Hematopoietic multipotent progenitor cell treated with erythropoietin and hydrocortisone succinate and interleukin-3 and kit ligand, for 15 days (in vitro differentiated cells): ENCODE measurements around the gene ABCB8.

ENCODE experiments used
- DNase-seq: peaks from one replicate; pipeline ENCODE4 v3.0.0-alpha.2; 2015; ENCODE audit warnings: low spot score

Gene ABCB8

DNA sequence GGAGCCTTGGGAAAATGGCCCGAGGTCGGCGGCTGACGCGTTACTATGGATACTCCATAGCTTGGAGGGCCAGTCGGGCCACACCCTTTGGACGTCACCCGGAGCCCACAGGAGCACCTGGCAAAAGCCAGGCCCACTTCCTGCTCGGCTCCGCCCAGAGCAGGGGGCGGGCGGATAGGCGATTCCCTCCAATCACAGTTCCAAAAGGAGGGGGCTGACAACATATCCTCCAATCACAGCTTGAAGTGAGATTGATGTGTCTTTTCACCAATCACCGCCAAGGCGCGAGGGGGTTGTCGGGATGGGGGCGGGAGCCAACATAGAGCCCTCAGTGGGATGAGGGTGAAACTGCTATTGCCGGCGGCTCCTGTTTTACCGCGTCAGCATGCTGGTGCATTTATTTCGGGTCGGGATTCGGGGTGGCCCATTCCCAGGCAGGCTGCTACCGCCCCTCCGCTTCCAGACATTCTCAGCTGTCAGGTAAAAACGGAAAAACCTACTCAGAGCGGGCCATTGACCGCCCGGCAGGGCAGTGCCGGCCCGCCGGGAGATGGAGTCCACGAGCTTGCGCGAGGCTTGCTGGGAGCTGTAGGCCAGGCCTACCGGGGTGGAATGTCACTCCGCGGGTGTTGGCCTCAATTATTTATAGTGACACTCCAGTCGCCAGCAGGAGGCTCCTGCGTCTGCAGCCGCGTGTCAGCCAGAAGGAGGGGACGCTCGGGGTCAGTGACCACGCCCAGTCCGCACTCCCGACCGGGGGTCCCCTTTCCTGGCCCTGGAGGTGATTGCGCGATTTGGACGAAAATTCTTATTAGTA lies at the start of gene ABCB8:
Gene ABCB8 (plus strand): TSS at position 320 of the 817 bp plus-strand sequence. CDS start 66 bp downstream, at position 386.
- DNase-seq, result peak; percentile 99

DNA sequence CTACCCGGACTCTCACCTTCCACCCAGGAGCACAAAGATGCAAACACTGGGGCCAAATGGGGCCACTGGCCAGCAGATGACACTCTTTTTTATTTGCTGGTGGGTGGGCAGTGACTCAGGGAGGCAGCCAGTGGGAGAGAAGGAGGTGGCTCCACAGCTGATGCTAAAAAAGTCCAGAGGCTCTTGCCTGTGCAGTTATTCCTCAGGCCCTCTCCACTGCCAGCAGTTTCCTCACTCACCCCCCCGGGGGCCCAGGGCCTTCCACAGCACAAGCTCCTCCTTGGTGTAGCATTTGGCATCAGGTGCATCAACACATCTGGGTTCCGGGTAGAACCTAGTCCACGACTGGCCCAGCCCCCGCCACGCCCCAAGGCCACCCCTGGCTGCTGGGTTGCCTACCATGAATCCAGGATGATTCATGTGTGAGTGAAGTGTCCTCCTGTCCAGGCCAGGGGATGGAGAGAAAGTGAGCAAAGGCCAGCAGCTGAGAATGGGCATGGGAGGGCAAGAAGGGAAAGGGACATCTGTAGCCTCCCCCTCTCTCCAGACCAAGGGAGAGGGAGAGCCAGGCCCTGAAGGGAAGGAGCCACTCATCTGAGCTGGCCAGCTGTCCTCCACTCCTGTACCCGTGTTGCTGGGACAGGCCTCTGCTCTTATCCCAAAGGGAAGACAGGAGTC lies 48.4 kb upstream of the ABCB8 start:
- DNase-seq, result no peak

DNA sequence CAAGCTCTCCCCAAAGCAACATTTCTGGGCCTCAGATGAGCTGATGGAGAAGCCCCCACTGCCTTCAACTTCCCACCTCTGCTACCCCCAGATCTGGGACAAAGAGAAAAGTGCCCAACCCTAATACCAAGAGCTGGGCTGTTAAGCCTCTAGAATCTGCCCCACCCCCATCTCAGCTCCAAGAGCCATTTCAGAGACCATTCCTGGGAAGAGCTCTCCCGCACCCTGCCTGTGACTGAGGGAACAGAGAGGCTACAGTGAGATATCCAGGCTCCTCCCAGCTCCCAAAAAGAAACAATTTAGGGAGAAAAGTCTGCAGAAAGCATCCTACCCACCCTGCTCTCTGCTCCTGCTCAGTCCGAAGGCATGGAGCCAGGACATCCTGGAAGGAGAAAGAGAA lies 47.6 kb upstream of the ABCB8 start:
- no peak for DNase-seq

DNA sequence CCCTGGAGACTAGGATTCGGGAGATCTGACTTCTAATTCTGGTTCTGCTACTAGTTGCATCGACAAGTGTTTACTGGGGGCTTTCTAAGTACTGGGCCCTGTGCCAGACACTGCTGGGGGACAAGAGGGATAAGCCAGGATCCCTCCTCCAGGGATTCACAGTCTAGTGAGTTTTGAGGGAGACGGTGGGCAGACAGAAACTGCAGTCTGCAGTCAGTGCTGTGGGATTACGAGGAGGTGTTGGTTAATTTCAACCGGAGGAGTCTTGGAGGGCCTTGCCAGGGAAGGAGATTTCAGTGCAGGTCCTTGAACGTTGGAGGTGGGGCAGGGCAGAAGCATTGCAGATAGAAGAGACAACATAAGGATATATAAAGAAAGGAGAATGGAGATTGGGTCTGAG lies 46.6 kb upstream of the ABCB8 start:
- no peak for DNase-seq

DNA sequence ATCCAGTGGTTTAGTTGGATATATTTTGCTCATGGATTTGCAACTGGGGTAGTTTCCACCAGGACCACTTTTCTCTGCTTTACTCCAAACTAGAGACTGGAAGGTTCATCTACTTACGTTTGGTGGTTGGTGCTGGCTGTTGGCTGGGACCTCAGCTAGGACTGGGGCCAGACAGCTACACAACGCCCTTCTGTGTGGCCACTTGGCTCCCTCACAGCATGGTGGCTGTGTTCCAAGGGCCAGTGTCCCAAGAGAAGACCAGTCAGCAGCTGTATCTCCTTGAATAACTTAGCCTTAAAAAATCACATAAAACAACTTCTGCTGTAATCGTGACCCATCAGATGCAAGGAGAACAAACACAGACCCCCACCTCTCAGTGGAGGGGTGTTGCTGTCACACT lies 45.9 kb upstream of the ABCB8 start:
- DNase-seq, result no peak

DNA sequence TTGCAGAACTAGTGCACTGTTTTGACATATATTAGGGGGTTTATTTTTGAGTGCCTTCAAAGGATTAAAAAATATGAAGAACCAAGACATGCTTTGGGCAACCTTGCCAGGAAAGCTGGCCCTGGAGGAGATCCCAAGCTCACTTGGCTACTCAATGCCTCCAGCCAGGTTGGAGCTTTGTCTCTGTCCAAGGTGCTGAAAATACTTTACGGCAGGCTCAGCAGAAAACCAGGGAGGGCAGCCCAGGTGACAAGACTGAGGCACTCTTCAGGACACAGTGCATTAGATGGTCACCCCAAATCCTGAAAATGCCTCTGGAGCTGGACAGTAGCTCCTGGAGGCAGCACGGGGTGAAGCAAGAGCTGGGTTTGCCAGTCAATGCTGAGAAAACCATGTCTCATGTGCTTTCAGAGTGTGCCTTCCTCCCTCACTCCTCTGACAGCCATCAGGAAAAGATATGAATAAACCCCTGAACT lies 44.3 kb upstream of the ABCB8 start:
- peak; percentile 52 for DNase-seq

DNA sequence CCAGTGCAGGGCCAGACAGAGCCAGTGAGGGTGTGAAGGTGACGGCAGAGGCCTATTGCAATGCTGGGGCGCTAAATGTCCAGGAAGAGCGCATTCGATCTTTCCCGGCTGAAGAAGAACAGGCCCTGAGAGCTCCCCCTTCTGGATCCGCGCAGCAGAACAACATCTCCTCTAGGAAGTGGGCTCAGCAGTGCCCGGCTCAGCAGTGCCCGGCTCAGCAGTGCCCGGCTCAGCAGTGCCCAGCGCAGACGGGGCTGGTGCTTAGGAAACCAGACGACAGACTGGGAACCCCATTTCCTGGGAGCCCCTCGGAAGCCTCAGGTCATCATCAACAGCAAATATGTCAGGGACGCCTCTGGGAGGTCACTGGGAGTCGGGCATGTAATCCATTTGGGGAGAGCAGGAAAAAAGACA lies 42.1 kb upstream of the ABCB8 start:
- peak; percentile 66 for DNase-seq

DNA sequence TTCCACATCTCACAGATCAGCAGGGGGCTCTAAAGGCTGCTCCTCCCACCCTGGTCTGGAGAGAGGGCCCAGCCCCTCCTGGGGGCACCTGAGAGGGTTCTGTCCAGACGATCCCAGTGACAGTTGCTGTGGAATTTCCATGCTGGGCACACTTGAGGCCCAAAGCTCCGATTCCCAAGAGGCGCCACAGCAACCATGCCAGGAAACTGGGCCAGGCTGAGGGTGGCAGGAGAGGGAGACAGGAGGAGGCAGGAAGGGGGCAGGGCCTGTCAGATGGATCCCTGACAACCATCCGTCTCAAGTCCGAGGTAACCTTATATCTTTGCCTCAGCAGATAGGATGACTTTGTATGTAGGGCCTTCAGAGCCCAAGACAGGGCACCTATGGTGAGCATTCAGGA lies 41.7 kb upstream of the ABCB8 start:
- DNase-seq, result no peak

DNA sequence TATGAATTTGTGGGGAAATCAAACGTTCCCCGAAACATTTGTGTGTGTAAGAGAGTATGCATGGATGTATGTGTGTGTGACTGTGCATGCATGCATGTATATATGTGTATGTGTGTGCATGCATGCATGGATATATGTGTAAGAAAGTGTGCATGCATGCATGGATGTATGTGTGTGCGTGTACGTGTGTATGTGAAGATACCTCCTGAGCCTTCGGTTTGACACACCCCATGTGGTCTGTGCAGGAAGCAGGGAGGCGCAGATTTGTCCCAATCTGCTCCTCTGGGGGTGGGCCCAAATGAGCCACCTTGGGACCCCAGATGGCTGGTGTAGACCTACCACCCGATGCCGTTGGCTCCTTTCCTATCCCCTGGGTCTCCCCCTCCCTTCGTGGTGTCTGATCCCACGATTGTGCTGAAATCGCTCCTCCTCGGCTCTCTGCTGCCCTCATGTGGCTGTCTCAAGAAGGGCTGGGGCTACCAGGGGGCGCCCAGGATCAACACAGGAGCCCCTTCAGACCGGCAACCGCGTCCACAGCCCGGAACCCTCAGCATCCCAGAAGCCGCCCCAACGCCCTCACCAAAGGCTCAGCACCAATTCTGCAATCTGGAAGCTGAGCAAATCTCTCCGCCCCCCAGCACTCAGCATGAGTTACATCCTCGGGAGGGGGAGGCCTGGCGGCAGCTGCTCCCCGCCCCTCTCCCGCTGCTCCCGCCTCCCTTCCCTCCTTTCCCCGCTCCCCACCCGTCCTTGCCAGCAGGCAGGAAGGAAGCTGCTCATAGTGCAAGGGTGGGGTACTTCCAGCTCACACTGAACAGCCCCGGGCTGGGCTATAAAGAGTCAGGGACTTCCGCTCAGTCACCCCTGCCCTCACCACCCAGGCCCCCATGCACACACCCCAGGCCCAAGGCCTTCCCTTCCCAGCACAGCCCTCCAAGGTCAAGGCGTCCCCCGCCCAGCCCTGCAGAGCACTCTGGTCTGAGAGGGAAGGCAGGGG lies 39.7 kb upstream of the ABCB8 start:
- DNase-seq, result peak; percentile 65

DNA sequence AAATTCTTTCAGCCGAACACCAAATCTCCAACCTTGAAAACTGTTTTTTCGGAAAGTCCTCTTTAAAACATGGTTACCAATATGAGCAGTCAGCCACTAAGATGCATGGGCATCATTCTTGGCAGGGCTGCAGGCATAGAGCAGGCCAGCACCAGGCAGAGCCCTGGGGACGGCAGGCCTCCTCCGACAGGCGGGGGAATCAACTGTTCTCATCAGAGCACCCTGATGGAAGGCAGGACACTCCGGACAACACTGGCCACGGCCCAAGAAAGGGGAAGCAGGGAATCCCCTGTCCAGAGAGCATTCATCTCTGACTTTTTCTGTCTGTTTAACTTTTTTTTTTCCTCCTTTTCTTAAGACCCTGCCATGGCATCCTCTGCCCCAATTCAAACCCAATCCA lies 38.8 kb upstream of the ABCB8 start:
- DNase-seq, result no peak

DNA sequence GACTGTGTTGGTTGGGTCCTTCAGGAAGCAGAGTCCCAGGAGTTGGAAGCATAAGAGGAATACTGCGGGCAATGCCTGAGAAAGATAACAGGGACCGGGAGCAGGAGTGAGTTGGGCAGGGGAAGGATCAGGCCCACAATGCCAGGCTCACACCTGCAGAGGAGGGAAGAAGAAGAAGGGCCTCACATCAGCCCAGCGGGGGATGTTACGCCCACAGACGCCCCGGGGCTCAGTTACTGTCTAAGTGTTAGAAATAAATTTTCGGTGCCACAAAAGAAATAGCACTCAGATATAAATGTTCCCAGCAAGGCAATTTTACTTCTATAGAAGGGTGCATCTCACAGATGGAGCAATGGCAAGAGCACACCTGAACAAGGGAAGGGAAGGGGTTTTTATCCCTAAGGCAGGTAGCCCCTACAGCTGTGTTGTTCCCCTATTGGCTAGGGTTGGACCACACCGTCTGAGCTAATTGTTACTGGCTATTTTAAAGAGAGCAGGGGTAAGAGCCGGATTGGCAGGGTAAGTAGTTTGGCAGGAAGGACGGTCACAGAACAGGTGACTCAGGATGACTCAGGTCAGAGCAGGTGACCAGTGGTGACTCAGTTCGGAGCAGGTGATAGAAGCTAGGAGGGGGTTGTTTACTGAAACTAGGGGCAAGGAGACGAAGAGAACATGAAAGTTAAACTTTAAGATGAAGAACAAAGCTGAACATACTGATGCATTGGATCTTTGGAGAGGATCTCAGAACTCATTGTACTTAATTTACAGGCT lies 37.6 kb upstream of the ABCB8 start, which contains the start of gene NOS3:
Gene NOS3 (plus strand): TSS at position 602 of the 771 bp plus-strand sequence. CDS start 2,787 bp downstream, outside the sequence.
- no peak for DNase-seq

DNA sequence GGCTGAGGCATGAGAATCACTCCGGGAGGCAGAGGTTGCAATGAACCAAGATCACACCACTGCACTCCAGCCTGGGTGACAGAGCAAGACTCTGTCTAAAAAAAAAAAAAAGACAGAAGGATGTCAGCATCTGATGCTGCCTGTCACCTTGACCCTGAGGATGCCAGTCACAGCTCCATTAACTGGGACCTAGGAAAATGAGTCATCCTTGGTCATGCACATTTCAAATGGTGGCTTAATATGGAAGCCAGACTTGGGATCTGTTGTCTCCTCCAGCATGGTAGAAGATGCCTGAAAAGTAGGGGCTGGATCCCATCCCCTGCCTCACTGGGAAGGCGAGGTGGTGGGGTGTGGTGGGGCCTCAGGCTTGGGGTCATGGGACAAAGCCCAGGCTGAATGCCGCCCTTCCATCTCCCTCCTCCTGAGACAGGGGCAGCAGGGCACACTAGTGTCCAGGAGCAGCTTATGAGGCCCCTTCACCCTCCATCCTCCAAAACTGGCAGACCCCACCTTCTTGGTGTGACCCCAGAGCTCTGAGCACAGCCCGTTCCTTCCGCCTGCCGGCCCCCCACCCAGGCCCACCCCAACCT lies 36.1 kb upstream of the ABCB8 start:
- no peak for DNase-seq

DNA sequence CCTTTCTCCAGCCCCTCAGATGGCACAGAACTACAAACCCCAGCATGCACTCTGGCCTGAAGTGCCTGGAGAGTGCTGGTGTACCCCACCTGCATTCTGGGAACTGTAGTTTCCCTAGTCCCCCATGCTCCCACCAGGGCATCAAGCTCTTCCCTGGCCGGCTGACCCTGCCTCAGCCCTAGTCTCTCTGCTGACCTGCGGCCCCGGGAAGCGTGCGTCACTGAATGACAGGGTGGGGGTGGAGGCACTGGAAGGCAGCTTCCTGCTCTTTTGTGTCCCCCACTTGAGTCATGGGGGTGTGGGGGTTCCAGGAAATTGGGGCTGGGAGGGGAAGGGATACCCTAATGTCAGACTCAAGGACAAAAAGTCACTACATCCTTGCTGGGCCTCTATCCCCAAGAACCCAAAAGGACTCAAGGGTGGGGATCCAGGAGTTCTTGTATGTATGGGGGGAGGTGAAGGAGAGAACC lies 35.4 kb upstream of the ABCB8 start:
- no peak for DNase-seq

DNA sequence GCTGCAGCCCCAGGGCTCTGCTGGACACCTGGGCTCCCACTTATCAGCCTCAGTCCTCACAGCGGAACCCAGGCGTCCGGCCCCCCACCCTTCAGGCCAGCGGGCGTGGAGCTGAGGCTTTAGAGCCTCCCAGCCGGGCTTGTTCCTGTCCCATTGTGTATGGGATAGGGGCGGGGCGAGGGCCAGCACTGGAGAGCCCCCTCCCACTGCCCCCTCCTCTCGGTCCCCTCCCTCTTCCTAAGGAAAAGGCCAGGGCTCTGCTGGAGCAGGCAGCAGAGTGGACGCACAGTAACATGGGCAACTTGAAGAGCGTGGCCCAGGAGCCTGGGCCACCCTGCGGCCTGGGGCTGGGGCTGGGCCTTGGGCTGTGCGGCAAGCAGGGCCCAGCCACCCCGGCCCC lies 34.7 kb upstream of the ABCB8 start:
- no peak for DNase-seq

DNA sequence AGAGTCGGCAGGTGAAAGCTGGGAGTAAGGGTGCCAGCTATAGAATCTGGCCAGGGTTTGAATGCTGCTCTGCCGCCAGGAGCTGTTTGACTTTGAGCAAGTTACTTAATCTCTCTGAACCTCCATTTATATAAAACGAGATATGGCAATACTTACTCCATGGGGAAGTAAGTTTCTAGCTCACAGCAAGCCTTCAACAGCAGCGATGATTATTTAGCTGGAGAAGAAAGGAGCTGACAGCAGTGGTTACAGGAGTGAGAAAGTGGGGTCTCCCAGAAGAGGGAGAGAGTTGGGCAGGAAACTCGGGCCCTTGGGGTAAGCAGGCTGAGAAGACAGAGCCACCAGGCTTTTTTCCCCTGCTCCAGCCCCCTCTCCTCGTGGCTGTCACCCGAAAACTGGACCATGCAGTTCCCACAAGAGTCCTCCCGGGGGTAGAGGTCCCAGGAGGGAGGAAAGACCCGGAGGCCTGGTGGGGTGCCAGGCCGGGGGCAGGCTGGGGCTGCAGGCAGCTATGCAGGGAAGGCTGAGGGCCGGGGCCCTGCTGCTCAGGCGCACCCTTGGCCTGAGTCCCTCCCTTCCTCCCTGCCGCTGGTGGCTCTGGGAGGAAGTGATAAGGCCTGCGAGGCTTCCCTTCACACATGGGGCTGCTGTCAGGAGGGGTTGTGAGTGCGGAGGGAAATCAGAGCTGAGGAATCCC lies 34.0 kb upstream of the ABCB8 start:
- DNase-seq, result peak; percentile 67

DNA sequence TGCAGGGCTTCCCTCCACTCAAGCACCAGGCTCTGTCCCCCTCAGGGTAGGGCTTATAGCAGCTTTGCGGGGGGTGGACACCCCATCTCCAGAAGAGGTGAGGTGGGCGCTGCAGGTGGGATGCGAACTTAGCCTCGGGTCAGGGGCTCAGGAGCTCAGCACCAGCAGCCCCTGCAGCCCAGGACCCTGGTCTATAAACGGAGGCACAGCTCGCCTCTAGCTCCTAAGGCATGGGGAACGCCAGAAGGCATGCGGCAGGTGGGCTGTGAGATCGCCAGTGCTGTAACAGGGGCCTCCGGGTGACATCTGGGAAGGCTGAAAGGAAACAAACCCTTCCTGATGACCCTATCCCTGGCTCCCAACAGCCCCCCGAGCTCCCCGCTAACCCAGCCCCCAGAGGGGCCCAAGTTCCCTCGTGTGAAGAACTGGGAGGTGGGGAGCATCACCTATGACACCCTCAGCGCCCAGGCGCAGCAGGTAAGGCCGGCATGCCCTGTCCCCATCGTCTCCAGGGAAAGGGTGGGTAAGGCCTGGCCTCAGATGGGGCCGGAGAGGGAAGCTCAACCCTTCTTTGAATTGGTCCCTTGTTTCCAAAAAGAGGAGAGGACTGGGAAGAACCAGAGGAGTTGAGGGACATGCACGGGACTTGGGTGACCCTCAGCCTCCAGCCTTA lies 33.3 kb upstream of the ABCB8 start:
- DNase-seq, result no peak

DNA sequence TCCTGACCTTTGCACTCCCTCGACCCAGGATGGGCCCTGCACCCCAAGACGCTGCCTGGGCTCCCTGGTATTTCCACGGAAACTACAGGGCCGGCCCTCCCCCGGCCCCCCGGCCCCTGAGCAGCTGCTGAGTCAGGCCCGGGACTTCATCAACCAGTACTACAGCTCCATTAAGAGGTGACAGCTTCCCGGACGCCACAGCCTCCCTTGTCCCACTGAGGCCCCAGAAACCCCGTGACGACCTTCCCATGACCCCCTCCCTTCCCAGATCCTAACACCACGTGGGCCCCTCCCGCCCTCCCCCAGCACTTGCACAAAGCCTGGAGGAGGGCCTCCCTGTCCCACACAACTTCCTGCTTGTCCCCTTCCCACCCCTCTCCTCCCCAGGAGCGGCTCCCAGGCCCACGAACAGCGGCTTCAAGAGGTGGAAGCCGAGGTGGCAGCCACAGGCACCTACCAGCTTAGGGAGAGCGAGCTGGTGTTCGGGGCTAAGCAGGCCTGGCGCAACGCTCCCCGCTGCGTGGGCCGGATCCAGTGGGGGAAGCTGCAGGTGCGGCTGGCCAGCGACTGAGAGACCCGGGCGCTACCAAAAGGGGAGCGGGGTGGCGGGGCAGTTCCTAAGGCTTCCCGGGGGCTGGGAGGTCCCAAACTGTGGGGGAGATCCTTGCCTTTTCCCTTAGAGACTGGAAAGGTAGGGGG lies 31.7 kb upstream of the ABCB8 start:
- no peak for DNase-seq

DNA sequence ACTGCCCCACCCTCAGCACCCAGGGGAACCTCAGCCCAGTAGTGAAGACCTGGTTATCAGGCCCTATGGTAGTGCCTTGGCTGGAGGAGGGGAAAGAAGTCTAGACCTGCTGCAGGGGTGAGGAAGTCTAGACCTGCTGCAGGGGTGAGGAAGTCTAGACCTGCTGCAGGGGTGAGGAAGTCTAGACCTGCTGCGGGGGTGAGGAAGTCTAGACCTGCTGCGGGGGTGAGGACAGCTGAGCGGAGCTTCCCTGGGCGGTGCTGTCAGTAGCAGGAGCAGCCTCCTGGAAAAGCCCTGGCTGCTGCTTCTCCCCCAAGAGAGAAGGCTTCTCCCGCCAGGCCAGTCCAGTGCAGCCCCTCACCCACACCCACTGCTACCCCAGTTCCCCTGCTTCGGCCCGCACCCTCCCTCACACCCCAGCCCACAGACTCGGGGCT lies 31.2 kb upstream of the ABCB8 start:
- DNase-seq, result no peak

DNA sequence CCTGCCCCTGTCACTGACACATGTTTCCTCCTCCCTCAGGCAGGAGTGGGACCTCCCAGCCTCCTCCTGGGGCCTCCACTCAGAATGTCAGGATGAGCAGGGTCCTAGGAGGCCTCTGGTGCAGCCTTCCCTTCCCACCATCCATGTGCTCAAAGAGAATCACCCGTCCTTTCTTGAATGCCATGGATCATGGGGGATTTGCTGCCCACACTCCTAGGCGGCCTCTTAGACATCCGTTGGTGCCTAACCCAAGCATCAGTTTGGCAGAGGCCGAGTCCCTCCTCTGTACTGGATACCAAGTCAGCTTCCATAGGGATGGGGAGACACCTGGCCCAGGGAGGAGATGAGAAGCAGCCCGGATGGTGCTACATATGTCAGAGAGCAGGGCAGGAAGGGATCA lies 30.4 kb upstream of the ABCB8 start:
- DNase-seq, result no peak
